DOHH2 (cell line): ENCODE measurements around the gene PML.

Experiments used
- CTCF ChIP-seq: fragments of 200-600 bp; sonication (generic); IDR thresholded peaks from one replicate; pipeline ENCODE4 v1.5.1; 2014; ENCODE audit warnings: antibody characterized with exemption, mild to moderate bottlenecking, low read depth, low read length; ENCODE audit not compliant: poor library complexity, severe bottlenecking
- EZH2phosphoT487 ChIP-seq: fragments of 200-600 bp; sonication (generic); IDR thresholded peaks from 2 replicates; pipeline ENCODE4 v1.6.1; 2017; ENCODE audit warnings: borderline replicate concordance, mild to moderate bottlenecking, antibody characterized with exemption, low read length, moderate library complexity, mixed read lengths

DNA sequence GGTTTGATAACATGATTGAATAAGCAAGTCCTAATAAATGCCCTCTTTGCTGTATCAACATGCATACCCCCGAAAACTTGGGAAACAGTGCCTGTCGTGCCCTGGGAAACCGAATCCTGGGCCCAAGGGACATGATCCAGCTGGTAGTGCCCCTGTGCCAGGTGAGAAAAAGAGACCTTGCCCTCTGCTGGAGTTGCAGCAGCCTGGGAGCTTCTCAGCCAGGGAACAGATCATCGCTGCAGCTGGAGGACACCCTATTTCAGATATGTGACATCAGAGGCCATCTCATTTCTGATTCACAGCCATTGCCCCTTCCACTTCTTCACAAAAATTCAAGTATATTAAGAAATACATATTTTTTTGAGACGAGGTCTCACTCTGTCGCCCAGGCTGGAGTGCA lies 34.7 kb upstream of the PML start:
- TF ChIP-seq CTCF (no peak), EZH2phosphoT487 (no peak)
